ENCODE results near the gene OR52N4. TPM values are rescaled to one million over a fixed set of nuclear protein-coding genes. Genes with fewer than 3 reads are reported as not detected.

The OR52N4 gene
- total and polyA plus RNA-seq, 2 of the 4 experiments (the other 2 are of a cell fraction) = not detected

- no peaks in the 10 kb centered on the region for H3K79me1 ChIP-seq (ENCODE audit: low read depth in 1 of 2, low read length in 2 of 2)
- intact Hi-C loops (cut with micrococcal nuclease) (no loop called here), in situ Hi-C loops (cut with MboI; ENCODE audit: low sequenced_read_pairs) (no loop called here), dilution Hi-C loops (cut with HindIII; ENCODE audit: low sequenced_read_pairs, unreplicated experiment) (no loop called here)
- H3K4ac ChIP-seq (ENCODE audit: low read depth, low read length) = no peak overlapping the region
- no peaks in the 10 kb centered on the region for H3K9me1 ChIP-seq (ENCODE audit: insufficient read depth, low read length)
- H3K9me3 ChIP-seq (ENCODE audit: control insufficient read depth, insufficient read depth, low read length) = no peaks in the 10 kb centered on the region; the same call in 1 of the 2 replicates
- no peak overlapping the region for H3K14ac ChIP-seq (replicated peaks; ENCODE audit: low read depth, low read length)
- ChIA-PET POLR2A (ENCODE audit: unreplicated experiment) (no interaction called here), CTCF (interaction anchor here (0.6 to 0.7 kb wide), 2 partner anchors 55 to 982 kb away, joined by 3 read pairs; no protein-coding TSS in a partner anchor)
- no peak overlapping the region for H4K91ac ChIP-seq (ENCODE audit: insufficient read depth, low read depth, low read length)
- H2BK5ac ChIP-seq (ENCODE audit: low read depth, low read length, poor library complexity, severe bottlenecking) = no peak overlapping the region
- H4K8ac ChIP-seq (ENCODE audit: low read depth in 2 of 2, low read length in 2 of 2) = no peak overlapping the region
- no peak overlapping the region for H2AFZ ChIP-seq (replicated peaks; ENCODE audit: low read length, poor library complexity)
- H3K56ac ChIP-seq (ENCODE audit: extremely low read depth, insufficient read depth, low read length) = no peak overlapping the region
- no peak overlapping the region for H3K9ac ChIP-seq (ENCODE audit: low read depth, low read length)
- no TSS peak for BruUV-seq (replicated peaks)
- H2BK120ac ChIP-seq (ENCODE audit: low read depth, low read length) = no peak overlapping the region
- no peak overlapping the region for H2BK20ac ChIP-seq (ENCODE audit: low read depth, low read length)
- ATAC-seq (ENCODE audit: low read depth) (no peak), DNase-seq (no peak)
- no peak overlapping the region for H3K4me3 ChIP-seq (ENCODE audit: insufficient read depth, low read depth, low read length)
- TF ChIP-seq RFX5 (IDR thresholded peaks at IDR 0.05; ENCODE audit: low read depth, low read length) = no peak
- no peak for TF ChIP-seq NFE2L2 (IDR thresholded peaks at IDR 0.05; ENCODE audit: low read depth, low read length)
- TF ChIP-seq CTCF (conservative IDR thresholded peaks at IDR 0.05; ENCODE audit: low read depth, low read length) = no peak
- no peak for TF ChIP-seq USF2 (IDR thresholded peaks at IDR 0.05; ENCODE audit: low read depth, low read length)
- no peak for TF ChIP-seq MAZ (IDR thresholded peaks at IDR 0.05; ENCODE audit: borderline replicate concordance, low read depth, low read length)
- TF ChIP-seq CHD1 (IDR thresholded peaks at IDR 0.05; ENCODE audit: low read depth, low read length) = no peak
- no peak overlapping the region for H3K27ac ChIP-seq (ENCODE audit: insufficient read depth, low read length)
- no peak overlapping the region for H3K4me2 ChIP-seq (ENCODE audit: low read depth, low read length)
- no peaks in the 10 kb centered on the region for H3K4me1 ChIP-seq (ENCODE audit: control insufficient read depth, insufficient read depth, low read length)
- no peaks in the 10 kb centered on the region for H3K27me3 ChIP-seq (ENCODE audit: control insufficient read depth, insufficient read depth, low read length)
- H2BK15ac ChIP-seq (ENCODE audit: low read depth, low read length) = no peak overlapping the region
- H3K36me3 ChIP-seq (ENCODE audit: control insufficient read depth, insufficient read depth, low read length) = no peaks in the 10 kb centered on the region
- H3K23ac ChIP-seq (ENCODE audit: low read depth, low read length) = no peak overlapping the region
- H2AK5ac ChIP-seq (ENCODE audit: low read depth, low read length) = no peak overlapping the region
- no peak overlapping the region for H2AK9ac ChIP-seq (replicated peaks; ENCODE audit: low read depth, low read length, poor library complexity)
- no peaks in the 10 kb centered on the region for H4K20me1 ChIP-seq (ENCODE audit: insufficient read depth, low read length)
- no peak overlapping the region for H4K5ac ChIP-seq (ENCODE audit: low read depth, low read length)
- no CpG with 5 or more reads among the region's 1 CpG for WGBS, 2 experiments (ENCODE audit: extremely low coverage in 2 of 2, insufficient read length in 1 of 2)
- no peak overlapping the region for H3K18ac ChIP-seq (ENCODE audit: low read depth, low read length)
These were observed 15.6 kb upstream of the OR52N4 start for GRCh38 chr11:5738431-5738830.

Measured in IMR-90 (cell line).